HG03469 (cell line): ENCODE measurements around the gene HOXA13.

Experiments used
- ATAC-seq: cut with Tn5 transposase; IDR thresholded peaks from one replicate; pipeline ENCODE4 v1.9.1; 2021; ENCODE audit warnings: mild to moderate bottlenecking, moderate library complexity, moderate number of reproducible peaks; ENCODE audit not compliant: unreplicated experiment

Gene HOXA13

DNA sequence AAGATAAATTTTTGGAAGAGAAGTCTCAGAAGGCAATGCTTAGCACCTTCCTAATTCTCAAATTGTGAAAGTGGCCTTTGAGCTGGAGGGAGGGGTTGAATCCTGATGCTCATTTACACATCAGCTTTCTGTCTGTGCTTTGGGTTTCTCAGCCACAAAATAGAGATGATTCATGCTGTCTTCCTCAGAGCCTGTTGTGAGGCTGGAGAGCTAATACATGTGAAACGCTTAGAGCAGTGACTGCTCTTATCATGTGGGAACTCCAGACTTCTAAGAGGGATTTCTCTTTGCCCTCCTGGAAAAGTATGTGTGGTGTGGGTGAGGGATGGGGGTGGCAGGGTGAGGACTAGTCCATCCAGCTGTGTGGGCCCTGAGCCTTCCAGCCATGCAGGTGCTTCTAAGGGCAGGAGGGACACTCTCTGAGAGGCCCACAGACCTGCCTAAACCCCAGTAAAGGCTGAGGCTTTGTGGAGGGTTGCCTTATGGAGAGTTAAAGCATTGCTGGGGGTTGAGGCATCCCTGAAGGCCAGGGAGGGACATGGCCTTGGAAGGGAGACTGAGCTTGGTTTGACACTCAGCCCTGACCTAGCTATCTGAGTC lies 37.9 kb upstream of the HOXA13 start:
- no peak for ATAC-seq

DNA sequence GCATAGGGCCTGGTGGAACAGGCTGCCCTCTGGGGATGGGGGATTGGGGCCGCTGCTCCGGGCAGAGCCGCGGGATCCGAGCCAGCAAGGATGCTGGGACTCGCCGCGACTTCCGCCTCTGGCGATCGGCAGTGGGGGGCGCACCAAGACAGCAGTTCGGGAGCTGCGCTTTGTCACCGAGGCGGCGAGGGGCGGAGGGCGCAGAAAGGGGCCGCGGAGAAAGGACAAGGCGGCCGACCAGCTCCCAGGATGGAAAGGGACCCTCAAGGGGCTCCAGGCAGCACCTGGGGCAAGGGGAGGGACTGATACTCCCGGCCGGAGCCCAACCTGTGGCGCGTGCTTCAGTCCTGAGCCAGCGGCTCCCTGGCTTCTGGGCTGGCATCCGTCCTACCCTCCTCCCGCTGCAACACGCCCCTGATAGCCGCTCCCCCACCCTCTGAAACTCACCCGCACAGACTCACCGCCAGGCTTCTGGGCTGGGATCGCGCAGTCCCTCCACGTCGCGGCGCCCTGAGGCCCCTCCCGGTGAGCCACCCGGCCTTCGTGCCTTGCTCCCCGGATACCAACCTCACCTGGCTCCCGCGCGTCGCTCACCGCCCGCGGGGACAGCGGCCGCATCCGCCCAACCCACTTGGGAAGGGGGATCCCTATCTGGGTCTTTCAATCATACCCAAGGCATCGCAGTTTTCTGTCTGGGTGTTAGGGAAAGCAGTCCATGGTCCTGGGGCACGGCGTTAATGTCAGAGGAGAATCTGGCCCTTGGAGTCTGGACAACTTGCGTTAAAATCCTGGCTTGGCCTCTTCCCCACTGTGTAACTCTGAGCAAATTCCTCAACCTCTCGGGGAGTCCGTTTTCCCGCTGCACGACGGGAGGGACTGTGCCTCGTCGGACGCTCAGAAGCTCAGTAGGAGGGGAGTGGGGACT lies 35.8 kb upstream of the HOXA13 start:
- no peak for ATAC-seq

DNA sequence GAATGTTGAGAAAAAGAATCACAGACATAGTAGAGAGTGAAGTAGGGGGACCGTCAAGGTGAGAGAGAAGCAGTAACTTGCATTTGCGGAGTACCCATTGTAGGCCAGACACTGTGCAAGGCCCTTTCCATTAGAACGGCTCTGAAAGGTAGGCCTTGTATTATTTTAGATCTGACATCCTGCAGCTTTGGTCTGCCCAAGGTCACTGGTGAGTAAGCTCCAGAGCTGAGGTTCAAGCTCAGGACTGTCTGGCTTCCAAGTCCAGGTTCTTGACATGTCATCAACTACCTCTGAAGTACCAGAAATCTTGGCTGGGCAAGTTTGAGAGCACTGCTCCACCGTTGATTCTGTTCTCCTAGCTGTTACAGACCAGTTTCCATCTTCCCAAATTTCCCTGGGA lies 29.6 kb upstream of the HOXA13 start:
- ATAC-seq, result no peak

DNA sequence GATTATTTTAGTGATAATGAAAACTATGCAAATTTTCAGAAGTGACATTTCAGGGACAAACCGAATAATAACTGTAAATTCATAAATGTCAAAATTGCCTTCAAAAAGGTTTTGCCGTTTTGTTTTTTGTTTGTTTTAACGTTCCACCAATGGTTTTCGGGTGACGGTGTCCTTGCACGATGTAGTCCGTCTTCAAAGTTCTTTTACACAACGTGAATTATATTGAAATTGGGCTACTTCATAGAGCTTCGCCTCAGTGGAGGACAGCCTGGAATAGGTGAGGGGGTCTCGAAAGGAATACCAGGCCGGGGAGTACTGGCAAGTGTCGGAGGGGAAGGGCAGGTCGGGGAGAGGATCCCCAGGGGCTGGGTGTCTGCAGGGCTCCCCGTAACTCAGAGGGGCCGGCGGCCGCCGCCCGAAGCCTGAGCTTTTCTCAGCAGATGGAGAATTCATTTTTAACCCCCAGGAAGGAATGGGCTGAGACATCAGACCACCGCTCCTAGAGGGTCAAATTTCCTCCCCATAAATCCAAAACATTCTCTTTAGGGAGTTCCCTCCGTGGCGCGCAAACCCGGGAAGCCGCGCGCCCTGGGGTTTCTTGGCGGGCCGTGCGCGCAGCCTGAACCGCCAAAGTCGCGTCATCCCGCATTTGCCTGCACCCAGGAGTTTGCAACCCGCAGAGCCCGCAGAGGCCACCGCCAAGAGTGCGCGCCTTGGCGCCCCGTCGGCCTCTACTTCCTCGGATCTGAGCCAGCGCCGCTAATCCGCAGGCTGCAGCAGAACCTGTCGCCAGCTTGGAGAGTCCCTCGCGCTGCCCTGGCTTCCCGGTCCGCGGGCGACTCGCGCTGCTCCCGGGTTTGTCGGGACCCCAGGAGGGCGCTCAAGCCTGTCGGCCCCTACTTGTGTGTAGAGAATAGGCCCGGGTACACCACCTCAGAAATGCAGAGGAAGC lies 25.4 kb upstream of the HOXA13 start:
- ATAC-seq, result no peak

DNA sequence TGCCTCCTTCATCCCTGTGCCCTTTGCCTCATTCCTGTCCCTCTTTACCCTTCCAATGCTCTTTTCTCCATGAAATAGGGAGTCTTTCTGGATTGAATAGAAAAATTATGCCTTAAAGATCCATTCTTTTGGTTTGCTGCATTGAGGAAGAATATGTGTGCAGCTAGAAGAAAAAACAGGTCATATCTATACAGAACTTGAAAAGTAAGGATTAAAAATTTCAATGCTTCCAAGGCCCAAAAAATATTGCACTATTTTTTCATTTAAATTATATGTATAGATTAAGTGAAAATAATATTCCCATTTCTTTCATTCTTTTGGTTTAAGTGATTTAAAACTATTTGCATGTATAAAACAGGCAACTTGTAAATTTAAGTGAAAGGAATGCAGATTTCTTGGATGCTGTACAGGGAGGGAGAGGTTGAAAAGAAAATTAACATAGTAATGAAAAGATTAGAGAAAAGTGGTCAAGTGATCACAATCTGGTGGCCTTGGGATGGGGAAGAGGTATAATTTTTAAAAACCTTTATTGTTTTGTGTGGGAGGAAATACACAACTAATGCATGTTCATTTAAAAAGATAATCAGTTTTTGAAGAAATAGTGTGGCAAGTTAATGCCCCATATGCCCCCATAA lies 24.2 kb upstream of the HOXA13 start:
- ATAC-seq, result no peak

DNA sequence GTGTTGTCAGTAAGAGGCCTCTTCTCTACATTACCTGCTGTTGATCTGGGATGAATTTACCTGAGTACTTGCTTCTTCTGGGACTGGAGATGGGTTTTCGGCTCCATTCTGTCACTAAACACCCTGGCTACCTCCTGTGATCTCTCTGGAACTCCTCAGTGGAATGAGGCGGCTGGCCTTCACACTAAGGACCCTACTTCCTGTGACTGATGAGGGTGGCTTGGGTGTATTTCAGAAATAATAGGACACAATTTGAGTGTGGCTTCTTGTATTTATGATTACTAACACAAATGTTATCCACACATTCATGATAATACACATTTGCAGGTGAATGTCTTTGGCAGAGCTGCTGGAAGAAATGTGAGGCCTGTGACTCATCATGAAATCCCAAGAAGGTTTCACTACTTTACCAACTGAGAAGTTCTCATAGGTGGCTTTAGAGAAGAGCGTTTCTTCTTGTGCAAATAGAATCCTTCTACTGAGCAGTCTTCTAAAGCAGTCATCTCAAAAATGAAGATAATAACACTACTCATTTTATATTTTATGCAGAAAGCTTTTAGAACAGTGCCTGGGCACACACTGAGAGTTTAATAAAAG lies 21.4 kb upstream of the HOXA13 start:
- ATAC-seq, result no peak

DNA sequence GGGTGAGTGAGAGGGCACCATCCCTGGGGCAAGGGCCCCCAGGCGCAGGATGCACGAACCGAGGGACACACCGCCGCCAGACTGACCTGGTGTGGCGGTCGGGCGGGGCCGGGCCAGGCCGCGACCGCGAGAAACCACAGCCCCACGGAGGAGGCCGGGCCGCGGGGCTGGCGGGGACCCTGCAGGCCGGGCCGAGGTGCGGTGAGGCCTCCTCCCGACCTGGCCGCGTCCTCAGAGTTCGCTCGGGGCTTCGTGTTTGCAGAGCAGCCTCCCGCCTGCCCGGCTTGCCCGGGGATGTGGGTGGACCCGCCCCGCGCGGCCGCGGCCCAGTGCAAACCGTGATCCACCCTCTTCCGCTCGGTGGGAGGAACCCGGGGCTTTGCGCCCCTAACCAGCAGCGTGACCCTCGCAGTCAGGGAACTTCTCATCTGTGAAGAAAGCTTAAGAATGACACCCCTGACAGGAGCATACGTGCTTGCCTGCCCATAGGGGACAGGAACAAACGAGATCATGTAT lies 20.6 kb upstream of the HOXA13 start:
- ATAC-seq, result no peak

DNA sequence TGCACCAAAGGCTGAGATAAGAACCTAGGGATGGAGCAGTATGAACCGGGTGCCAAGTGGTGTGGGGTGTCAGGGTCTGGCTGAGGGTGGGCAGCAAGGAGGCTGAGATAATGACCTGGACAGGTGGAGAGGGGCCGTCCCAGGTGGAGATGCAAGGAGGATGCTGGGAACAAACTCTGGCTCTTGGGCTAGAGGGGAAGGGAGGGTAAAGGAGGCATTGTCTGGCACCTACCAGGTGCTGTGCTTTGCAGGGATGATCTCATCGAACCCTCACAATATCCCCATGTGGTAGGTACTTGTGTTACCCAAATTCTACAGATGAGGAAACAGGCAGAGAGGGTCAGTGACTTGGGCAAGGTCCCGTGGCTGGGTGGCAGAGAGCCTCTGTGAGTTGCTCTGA lies 19.9 kb upstream of the HOXA13 start:
- no peak for ATAC-seq

DNA sequence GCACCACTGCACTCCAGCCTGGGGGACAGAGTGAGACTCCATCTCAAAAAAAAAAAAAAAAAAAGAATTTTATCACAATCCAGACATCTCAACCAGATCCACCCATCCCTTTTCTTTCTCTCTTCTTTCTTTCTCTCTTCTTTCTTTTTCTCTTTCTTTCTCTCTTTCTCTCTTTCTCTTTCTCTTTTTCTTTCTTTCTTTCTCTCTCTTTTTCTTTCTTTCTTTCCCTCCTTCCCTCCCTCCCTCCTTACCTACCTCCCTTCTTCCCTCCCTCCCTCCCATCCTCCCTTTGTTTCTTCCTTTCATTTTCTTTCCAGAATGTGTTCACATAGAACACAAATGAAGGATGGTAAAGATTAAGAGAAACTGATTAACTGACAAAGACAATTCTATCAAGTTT lies 18.1 kb upstream of the HOXA13 start:
- no peak for ATAC-seq

DNA sequence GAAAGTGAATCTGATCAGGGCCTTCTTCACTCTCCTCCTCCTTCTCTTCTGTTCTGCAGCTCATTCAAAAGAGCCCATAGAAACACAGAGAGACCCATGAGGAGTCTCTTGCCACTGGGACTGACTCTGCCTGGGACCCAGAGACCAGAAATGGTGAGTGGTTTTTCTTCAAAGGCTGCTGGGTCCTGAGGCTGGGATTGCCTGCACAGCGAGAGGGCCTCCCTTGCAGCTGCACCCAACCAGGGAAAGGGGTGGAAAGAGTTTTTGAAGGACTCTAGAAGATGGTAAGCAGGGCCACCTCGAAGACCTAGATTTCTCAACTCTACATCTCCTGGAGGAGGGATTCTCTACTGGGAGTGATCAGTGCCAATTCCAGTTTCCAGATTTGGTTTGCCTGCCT lies 15.5 kb upstream of the HOXA13 start:
- no peak for ATAC-seq

DNA sequence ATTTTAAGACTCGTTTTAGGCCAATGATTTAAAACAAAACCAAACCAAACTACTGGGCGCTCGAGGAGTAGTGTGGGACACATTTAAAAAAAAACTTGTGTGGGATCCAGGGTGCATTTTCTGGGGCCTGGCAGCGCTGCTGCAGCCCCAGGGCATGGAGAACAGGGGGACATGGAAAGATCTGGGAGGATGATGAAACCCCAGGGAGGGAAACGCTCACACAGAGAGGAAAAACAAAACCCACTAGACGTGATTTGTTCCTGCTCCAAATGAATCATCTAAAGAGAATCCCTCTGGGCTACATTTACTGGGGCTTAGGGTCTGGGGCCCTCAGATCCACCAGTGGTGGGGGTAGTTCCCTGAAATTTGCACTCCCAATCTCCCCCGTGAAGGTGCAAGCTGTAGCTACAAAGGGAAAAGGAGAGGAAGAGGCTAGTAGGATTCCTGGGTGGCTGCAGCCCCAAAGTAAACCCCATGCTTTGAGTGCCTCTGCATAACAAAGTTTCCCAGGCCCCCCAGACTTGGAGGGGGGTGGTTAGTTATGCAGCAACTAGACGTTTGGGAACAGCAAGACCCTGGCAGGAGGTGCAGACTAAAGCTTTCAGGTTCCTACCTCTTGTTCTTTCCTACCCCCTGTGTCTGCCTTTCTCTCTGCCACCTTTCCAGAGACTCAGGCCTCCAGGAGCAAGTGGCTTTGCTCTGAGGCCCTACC lies 14.5 kb upstream of the HOXA13 start:
- ATAC-seq, result no peak

DNA sequence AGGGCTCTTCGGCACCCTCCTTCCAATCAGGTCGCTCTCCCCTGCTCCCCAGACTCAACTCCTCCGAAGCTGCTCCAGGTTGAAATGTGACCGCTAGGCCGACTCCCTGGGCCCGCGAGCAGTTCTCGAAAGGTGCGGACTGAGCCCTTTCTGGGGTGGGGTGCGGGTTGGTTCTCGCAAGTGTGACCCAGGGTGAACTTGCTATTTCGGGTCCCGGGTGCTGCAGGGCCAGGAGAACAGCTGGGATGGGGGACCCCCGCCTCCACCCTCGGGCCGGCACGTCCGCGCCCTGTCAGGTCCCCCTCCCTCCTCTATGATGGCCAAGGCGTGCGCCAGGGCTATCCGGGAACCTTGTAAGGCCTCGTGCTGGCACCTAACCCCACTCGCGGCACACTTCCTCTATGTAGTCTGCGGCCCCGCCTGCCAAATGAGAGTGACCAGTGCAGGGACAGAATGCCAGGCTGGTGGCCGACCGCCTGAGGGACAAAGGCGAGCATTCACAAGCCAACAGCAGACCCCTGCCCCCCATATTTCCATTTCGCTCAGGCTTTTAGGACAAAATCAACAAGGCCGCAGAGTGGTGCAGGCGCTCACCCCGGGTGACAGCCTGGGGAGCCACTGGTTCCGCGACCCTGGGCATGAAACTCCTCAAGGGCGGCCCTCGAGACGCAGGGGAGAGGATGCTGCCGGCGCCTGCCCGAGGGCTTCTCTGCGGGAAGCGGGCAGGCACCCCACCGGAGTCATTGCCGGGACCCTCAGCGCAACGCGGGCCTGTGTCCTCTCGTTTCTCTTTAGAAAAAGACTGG lies 13.7 kb upstream of the HOXA13 start:
- no peak for ATAC-seq

DNA sequence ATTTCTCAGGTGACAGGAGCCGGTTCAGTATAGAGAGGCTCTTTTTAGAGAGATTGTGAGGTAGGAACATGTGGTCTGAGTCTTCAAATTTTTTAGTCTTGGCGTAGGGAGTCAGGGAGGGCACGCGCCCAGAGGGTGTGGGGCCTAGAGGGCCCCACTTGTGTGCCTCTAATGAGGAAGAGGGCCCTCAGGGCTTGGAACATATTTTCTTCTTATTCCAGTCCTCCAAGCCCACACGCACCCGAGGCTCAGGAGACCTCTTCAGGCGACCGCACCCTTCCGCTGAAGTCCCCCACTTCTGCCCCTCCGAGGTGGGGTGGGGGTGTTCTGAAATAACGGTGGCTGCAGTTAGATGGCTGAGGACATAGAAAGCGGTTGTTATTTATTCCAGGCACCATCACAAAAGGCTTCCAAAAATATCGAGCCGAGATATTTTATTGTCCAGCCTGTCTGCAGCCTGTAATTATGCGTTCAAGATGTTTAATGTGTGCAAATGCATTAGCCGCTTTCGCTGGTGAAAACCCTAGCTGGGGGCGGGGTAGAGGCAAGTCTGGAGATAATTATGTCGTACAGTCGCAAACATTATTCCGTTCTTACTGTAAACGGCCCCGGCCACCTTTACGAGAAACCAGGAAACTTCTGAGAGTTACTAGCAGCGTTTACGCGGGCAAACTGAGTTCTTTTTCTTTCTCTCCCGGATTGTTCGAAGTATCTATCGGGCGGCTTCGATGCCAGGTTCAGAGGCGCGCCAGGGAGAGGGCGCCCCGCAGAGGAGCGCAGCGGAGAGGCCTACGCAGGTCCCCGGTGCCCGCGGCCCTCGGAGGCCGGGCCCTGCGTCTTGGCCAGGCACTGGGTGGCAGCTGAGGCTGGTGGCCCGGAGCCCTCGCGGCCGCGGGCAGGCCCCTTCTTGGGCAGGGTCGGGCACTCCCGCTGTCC lies 12.9 kb upstream of the HOXA13 start:
- ATAC-seq, result no peak

DNA sequence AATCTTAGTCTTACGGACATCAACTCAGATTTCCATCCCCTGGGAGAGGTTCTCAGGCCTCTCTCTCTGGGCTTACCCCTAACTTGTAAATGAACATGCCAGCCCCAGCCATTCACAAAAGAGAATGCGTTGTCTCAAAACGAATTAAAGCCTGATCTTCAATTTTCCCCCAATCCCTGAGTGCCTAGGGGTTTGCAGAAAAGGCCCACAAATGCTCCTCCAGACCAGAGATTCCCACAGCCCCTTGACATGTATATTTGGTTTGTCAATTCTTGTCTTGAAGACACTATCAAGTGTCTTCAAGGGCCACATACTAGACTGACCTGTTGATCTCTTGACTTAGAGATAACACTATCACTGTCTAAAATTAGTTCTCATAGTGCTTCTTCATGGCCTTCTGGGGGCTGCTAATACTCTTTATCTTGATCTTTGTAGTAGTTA lies 11.9 kb upstream of the HOXA13 start:
- ATAC-seq, result no peak

DNA sequence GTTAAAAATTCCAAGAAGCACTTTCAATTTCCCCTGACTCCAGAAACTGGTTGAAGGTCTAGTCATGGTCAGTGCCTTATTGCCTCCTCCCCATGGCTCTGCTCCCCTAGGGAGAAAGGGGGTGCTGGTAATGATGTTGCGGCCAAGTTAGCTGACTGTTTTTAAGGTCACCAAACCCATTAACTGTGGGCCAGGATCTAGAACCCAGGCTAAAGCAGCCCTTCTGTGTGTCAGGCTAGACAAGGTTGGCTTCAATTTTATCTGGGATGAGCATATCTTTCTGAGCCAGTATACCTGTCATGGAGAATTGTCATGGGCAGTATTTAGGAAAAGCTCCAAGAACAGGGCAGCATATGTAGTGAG lies 11.2 kb upstream of the HOXA13 start:
- no peak for ATAC-seq

DNA sequence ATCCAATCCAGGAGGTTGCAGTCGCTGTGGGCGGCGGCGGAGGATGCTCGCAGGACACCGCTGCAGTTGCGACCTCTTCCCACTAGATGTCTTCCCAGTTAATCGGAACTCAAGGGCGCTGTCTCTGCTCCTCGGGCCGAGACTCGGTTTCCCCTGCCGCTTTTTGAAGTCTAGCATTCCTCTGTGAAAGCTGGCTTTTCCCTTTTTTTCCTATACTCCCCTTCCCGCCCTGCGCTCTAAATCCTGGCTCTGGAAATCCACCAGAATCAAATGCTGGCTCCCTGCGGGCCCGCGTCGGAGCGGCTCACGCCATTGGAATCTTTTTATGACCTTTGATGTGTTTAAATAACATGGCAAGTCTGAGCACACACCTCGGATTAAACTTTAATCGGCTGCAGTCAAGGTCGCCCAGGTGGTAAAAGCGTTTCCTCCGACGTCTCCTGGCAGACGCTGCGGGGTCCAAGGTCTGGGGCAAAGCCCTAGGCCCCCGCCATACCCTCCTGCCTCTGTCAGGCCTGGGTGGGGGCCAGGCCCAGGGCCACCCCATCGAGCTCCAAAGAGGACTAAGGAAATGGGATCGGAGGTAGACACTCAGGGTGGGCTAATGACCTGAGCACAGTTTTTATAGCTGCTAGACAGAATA lies 10.7 kb upstream of the HOXA13 start:
- ATAC-seq, result no peak

DNA sequence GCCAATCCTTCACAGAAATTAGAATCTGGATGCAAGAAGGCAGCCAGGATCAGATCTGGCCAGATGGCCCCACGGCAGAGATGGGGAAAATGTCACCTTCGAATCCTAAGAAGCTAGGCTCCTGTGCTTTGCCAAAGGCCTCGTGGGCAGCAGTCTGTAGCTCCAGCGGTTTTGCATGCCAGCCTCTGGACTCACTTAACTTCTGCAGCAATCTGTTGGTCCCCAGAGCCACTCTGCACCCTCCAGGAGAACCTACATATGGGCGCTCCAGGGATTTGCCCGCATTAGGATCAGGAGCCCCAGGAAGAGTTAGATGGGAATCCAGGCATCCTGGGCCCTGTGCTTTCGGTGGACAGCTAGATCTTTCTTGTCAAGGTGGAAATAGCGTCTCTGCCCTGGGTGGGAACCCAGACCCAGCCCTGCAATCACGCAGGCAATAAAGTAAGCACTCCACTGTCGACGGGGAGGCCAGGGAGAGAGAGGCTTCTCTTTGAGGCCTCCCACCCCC lies 10.1 kb upstream of the HOXA13 start:
- no peak for ATAC-seq
